ENCODE data around the gene TOB1. TPM values are rescaled to one million over a fixed set of nuclear protein-coding genes. Genes with fewer than 3 reads are reported as not detected.
A peak's percentile ranks its signal among the peaks of the same experiment; 100 is the strongest.

TOB1 gene
- total and polyA plus RNA-seq, 2 experiments from 2014 or later, result 29.9 to 35.4 TPM

DNA sequence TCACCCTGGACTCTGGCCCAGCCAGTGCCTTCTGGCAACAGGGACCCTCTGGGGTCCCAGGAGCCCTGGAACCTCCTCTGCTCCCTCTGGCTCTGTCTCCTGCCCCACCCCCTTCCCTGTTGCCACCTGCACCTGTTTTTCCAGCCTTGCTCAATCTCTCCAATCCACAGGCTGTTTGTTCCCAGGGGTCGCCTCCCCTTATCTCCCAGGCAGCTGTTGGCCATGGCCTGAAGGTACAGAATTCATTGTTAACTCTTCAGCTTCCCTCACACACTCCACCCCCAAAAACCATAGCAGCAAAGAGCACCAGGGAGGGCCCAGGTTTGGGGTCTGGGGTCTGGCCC, 39.3 kb upstream of the TOB1 start:
- no peak for DNase-seq (ENCODE audit: low read depth in 1 of 2, low spot score in 1 of 2)
- Histone ChIP-seq H3K4me1 (ENCODE audit: low read depth) (peaks cover 48% of the 10 kb centered on the region), H3K27ac (peak overlapping the region; percentile 81)

DNA sequence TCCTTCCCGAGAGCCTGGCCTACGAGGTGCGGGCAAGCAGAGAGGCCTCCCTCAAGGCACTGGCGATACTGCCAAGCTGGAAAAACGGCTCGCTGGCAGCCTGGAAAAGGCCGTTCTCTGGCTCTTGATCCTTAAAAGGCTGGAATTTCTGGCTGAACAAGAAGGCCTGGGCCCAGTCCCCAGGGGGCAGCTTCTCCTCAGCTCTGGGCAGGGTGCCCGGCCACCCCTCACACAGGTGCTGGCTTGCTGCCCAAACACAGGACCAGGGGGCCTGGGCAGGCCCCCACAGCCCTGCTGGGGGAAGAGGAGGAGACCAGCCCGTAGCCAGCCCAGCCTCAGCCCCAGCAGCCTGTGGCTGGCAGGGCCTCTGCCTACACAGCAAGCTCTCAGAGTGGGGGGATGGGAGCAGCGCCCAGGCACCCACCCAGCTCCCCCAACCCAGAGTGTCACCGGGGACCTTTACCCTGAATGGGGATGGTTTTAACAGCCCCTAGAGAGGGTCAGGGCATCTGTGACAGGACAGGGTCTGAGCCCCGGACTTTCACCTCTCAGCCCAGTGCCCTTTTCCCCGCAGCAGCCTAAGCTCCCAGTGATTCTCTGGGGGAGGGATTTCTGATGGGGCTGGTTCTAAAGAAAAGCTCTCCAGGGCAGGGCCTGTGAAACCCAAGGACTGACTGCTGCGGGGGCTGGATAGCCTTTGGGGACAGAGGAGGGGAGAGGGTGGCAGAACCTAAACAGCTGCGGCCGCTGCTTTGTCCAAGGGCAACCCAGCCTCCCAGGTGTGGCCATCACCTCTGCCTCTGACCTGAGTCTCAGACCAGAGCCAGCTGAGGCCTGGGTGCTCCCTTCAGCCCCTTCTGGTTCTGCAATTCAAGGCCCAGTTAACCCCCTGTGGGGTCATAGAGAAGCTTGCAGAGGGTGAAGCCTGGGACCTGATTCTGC, 38.6 kb upstream of the TOB1 start:
- no peak overlapping the region for H3K4me3 ChIP-seq
- TF ChIP-seq, protein P1, sequence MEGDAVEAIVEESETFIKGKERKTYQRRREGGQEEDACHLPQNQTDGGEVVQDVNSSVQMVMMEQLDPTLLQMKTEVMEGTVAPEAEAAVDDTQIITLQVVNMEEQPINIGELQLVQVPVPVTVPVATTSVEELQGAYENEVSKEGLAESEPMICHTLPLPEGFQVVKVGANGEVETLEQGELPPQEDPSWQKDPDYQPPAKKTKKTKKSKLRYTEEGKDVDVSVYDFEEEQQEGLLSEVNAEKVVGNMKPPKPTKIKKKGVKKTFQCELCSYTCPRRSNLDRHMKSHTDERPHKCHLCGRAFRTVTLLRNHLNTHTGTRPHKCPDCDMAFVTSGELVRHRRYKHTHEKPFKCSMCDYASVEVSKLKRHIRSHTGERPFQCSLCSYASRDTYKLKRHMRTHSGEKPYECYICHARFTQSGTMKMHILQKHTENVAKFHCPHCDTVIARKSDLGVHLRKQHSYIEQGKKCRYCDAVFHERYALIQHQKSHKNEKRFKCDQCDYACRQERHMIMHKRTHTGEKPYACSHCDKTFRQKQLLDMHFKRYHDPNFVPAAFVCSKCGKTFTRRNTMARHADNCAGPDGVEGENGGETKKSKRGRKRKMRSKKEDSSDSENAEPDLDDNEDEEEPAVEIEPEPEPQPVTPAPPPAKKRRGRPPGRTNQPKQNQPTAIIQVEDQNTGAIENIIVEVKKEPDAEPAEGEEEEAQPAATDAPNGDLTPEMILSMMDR (IDR thresholded peaks at IDR 0.05; ENCODE audit: low read depth, low read length), result no peak
- H3K4me1 ChIP-seq (ENCODE audit: low read depth), result peaks cover 54% of the 10 kb centered on the region
- peak in 1 of 2 donors; percentile 57 for DNase-seq (ENCODE audit: low read depth in 1 of 2, low spot score in 1 of 2)
- H3K27me3 ChIP-seq, result no peaks in the 10 kb centered on the region
- no peaks in the 10 kb centered on the region for H3K9me3 ChIP-seq (ENCODE audit: low read depth)
- no peaks in the 10 kb centered on the region for H3K36me3 ChIP-seq
- H3K27ac ChIP-seq, result peak overlapping the region; percentile 81

More for the DNA sequence above, 39.3 kb upstream of the TOB1 start:
- TF ChIP-seq, protein P1 (IDR thresholded peaks at IDR 0.05; ENCODE audit: low read depth, low read length), result no peak
- Histone ChIP-seq H3K36me3 (no peaks in the 10 kb centered on the region), H3K4me3 (no peak overlapping the region), H3K27me3 (no peaks in the 10 kb centered on the region), H3K9me3 (ENCODE audit: low read depth) (no peaks in the 10 kb centered on the region)

DNA sequence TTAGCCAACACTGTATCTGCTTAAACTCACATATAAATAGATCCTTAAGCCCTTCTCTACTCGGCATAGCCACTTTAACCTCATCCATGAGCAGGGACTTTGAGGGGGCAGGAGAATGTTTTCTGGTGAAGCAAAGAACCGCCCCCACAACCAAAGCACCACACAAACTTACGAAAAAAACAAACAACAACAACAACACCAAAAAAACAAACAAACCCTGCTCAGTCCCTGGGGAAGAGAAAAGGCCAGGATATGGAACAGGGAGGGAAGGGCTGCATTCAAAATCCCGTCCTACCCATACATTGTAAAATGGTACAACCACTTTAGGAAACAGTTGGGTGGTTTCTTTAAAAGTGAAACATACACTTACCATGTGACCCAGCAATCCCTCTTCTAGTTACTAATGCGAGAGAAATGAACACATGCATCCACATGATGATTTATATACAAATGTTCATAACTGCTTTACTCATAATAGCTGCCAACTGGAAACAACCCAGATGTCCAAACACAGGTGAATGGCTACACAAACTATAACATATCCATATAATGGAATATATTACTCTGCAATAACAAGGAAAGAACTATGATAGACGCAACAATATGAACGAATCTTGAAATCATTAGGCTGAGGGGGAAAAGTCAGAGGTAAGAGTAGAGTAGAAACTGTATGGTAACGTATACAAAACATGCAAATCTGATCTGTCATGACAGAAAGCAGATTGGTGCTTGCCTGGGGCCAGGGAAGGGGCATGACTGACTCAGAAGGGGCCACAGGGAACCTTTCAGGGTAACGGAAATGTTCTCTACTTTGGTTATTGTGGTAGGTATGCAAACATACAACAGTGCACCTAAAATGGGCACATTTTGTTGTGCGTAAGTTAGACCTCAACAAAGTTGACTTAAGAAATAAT, 37.7 kb upstream of the TOB1 start:
- no peaks in the 10 kb centered on the region for H3K27me3 ChIP-seq
- TF ChIP-seq, protein P1 (IDR thresholded peaks at IDR 0.05; ENCODE audit: low read depth, low read length), result no peak
- no peaks in the 10 kb centered on the region for H3K9me3 ChIP-seq (ENCODE audit: low read depth)
- peak overlapping the region; percentile 81 for H3K27ac ChIP-seq
- H3K4me1 ChIP-seq (ENCODE audit: low read depth), result peaks cover 47% of the 10 kb centered on the region
- H3K4me3 ChIP-seq, result no peak overlapping the region
- H3K36me3 ChIP-seq, result no peaks in the 10 kb centered on the region
- DNase-seq (ENCODE audit: low read depth in 1 of 2, low spot score in 1 of 2), result peak in 1 of 2 donors; percentile 15

DNA sequence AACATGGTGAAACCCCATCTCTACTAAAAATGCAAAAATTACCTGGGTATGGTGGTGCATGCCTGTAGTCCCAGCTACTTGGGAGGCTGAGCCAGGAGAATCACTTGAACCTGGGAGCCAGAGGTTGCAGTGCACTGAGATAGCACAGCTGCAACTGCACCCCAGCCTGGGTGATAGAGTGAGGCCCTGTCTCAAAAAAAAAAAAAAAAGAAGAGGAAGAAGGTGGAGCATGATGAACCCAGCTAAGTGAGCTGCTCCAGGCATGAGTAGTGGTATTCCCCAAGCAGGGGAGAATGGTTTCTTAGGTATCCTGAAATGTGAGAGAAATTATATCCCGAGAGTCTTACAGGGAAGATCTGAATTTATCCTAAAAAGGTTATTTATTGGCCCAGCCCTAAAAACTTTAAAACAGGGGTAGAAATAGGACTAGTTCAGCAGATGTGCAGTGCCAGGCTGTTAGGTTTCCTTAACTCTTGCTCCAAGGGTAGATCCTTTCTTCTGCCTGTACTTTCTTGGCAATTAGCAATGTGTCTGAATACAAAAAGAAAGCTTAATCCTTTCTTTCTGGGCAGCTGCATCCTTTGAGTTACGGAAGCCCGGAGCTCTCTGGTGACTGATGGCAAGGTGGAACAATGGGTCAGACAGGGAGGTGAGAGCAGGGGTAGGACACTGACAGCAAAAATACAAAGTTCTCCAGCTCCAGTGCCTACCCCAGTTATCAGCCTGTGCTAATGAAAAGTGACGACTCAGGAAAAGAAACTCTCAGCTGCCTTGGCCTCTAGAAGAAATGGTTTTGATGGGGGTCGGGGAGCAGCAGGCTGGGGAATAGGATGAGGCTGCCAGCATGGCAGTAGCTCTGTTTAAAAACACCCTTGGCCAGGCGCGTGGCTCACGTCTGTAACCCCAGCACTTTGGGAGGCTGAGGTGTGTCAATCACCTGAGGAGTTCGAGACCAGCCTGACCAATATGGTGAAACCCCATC, 36.5 kb upstream of the TOB1 start:
- DNase-seq (ENCODE audit: low read depth in 1 of 2, low spot score in 1 of 2), result no peak
- Histone ChIP-seq H3K27me3 (no peaks in the 10 kb centered on the region), H3K9me3 (ENCODE audit: low read depth) (no peaks in the 10 kb centered on the region), H3K4me1 (ENCODE audit: low read depth) (peaks cover 44% of the 10 kb centered on the region), H3K36me3 (no peaks in the 10 kb centered on the region), H3K27ac (peak overlapping the region; percentile 81), H3K4me3 (no peak overlapping the region)
- TF ChIP-seq, protein P1 (IDR thresholded peaks at IDR 0.05; ENCODE audit: low read depth, low read length), result no peak
